Right cardiac atrium (tissue), 5 donors: ENCODE measurements around the gene PANK1. TPM values are rescaled to one million over a fixed set of nuclear protein-coding genes. Genes with fewer than 3 reads are reported as not detected.

Experiments
- ATAC-seq, 2 donors: fragments of 200-7000 bp; cut with Tn5 transposase; one replicate each; pipeline versions ENCODE4 v1.8.0 to v1.9.1; 2020; ENCODE audit warnings: moderate library complexity in 2 of 2, mild to moderate bottlenecking in 1 of 2
- DNase-seq, 3 donors: peaks; one replicate each; pipeline ENCODE4 v3.0.0-alpha.2; 2020
- H3K27ac ChIP-seq: one replicate; pipeline ENCODE4 v1.5.1; 2013; ENCODE audit warnings: mild to moderate bottlenecking, low read length, control low read depth, moderate library complexity
- H3K27me3 ChIP-seq: one replicate; pipeline ENCODE4 v1.6.1; 2013; ENCODE audit not compliant: control insufficient read depth, insufficient read depth
- H3K4me1 ChIP-seq: one replicate; pipeline ENCODE4 v1.6.1; 2013; ENCODE audit warnings: low read length; ENCODE audit not compliant: control insufficient read depth, insufficient read depth
- H3K4me3 ChIP-seq: one replicate; pipeline ENCODE4 v1.5.1; 2013; ENCODE audit warnings: low read length, control low read depth
- H3K9me3 ChIP-seq: one replicate; pipeline ENCODE4 v1.6.1; 2013; ENCODE audit warnings: low read length; ENCODE audit not compliant: control insufficient read depth
- WGBS: extraction: QIAGEN DNeasy Blood & Tissue Kit; methylation state at CpG from one replicate; pipeline ENCODE4 v1.1.7; 2013; 5-methylcytosine and 5-hydroxymethylcytosine counted together
- intact Hi-C, 4 donors: fragments of 100-400 bp; cut with DNase I; formaldehyde crosslinking; loops; one replicate each; pipeline versions ENCODE4 v1.11.0 to v1.14.0; 2022 to 2023
- polyA plus RNA-seq: library from polyadenylated mRNA; stranded (reverse); fragments of 200-250 nt; gene quantifications from one replicate; pipeline ENCODE4 v1.2.3, GENCODE V29; 2013
- total RNA-seq, 4 donors: library from RNA; stranded (reverse); fragmentation: NEBNext Ultra II Directional; extraction: Animal tissue kit (Norgen Biotek cat#: 25700); gene quantifications; one replicate each; pipeline ENCODE4 v1.2.1, GENCODE V29; 2021
- donor health status: healthy with polysubstance abuse.
- donor health status: DM: no; HTN: yes; CAD: no.
- donor health status: DM: no; HTN: no; CAD: no.
- donor health status: DM: no; HTN: yes; CAD: no; lungs with severe emphysema.
- donor health status: DM: yes; HTN: yes; CAD: no.

Gene PANK1
- total and polyA plus RNA-seq, 5 donors: 5.0 to 14.0 (median 12.7) TPM

DNA sequence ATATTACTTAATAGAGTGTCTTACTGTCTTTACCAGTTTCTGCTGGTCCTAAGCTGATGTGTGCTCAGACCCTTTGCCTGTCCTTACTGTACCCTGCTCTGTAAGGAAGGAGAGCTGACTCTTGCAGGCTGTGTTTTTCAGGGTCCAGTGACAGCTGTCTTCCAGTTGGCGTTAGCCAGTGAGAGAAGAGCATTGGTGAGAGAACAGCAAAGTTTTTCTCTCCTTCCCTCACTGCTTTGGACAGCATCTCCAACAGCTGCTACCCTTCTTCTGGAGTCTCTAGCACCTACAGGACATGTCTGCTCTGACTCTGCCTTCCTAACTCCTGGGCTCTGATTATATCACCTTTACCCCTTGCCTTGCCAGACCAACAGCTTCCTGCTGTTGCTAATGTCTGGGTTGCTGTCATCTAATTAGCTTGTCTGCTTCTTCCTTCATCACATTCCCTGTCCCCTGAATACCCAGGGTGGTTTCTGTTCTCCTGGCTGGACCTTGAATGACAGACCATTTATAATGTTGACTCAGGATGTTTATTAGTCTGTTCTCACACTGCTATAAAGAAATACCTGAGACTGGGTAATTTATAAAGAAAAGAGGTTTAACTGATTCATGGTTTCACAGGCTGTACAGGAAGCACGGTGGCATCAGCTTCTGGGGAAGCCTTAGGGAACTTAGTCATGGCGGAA, 23.5 kb upstream of the PANK1 start:
- intact Hi-C loops: no loop called here
- Histone ChIP-seq H3K4me1 (no peaks in the 10 kb centered on the region), H3K27me3 (no peaks in the 10 kb centered on the region), H3K27ac (no peak overlapping the region), H3K9me3 (no peaks in the 10 kb centered on the region), H3K4me3 (no peak overlapping the region)
- 78% methylated on average over 3 of the region's 3 CpGs for WGBS
- ATAC-seq (peak in 1 of 2 donors; percentile 36), DNase-seq (no peak)

DNA sequence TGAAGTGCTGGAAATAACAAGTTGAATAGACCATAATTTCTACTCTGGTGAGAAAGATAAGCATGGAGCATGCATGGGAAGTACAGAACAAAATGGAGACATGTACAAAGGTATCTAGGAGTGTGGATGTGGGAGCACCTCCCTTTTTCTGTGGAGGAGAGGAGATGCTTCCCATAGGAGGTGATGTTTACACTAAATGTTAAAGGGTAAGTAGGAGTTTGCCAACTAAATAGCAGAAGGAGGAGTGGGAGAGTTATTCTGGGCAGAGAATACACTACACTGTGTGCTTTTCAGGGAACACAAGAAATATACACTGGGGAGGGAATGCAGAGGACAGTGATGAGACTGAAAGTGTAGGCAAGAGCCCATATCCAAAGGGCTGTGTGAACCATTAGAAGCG, 21.1 kb upstream of the PANK1 start:
- WGBS: 90% methylated on average over 1 of the region's 1 CpG
- no peaks in the 10 kb centered on the region for H3K27me3 ChIP-seq
- no peak overlapping the region for H3K4me3 ChIP-seq
- no peaks in the 10 kb centered on the region for H3K9me3 ChIP-seq
- ATAC-seq (no peak), DNase-seq (no peak)
- no peak overlapping the region for H3K27ac ChIP-seq
- intact Hi-C loops: no loop called here
- no peaks in the 10 kb centered on the region for H3K4me1 ChIP-seq

- 70% methylated on average over 2 of the region's 2 CpGs for WGBS
- no peaks in the 10 kb centered on the region for H3K27me3 ChIP-seq
- H3K4me3 ChIP-seq: no peak overlapping the region
- H3K9me3 ChIP-seq: no peaks in the 10 kb centered on the region
- H3K27ac ChIP-seq: no peak overlapping the region
- ATAC-seq (no peak), DNase-seq (no peak)
- intact Hi-C loops: no loop called here
- H3K4me1 ChIP-seq: no peaks in the 10 kb centered on the region
Observed at GRCh38 chr10:89665302-89665701, 20.3 kb upstream of the PANK1 start.

DNA sequence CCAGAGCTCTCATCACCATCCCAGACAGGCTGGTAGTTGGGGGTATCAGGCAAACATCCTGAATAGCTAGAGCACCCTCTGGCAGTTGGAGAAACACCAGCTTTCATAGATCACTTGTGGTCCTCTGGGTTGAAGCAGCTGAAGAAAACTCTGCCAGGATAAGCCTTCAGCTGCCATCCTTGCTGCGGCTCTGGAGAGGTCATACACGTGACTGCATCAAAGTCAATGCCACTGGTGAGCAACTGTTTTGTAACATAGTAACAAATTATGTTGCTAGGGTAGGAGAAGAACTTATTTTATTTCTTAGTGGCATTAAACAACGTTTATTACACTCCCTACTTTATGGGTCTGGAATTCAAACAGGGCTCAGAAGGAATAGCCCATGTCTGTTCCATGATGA, 19.2 kb upstream of the PANK1 start:
- intact Hi-C loops: no loop called here
- Histone ChIP-seq H3K4me3 (no peak overlapping the region), H3K4me1 (no peaks in the 10 kb centered on the region), H3K27ac (no peak overlapping the region), H3K9me3 (no peaks in the 10 kb centered on the region), H3K27me3 (no peaks in the 10 kb centered on the region)
- DNase-seq: no peak
- WGBS: 60% methylated on average over 3 of the region's 3 CpGs
- peak in 1 of 2 donors; percentile 13 for ATAC-seq

DNA sequence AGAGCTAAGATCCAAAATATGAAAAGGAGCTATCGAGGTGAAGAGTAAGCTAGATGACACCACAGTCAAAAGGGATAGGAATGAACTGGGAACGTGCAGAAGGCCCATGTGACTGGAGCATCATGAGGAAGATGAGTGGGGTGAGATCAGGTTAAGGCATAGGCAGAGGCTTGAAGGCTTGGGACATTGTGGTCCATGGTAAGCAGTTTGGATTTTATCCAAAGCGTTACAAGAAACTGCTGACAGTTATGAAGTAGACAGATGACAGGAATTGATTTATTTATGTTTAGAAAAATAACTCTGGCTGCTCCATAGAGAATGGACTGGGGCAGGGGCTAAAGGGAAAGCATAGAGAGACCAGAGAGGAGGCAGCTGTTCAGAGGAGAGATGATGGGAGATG, 18.1 kb upstream of the PANK1 start:
- whole genome bisulfite sequencing: 44% methylated on average over 3 of the region's 3 CpGs
- H3K27me3 ChIP-seq: no peaks in the 10 kb centered on the region
- no peak overlapping the region for H3K27ac ChIP-seq
- DNase-seq (no peak), ATAC-seq (peak; percentile 25 to 79)
- no peak overlapping the region for H3K4me3 ChIP-seq
- H3K4me1 ChIP-seq: no peaks in the 10 kb centered on the region
- intact Hi-C loops: no loop called here
- no peaks in the 10 kb centered on the region for H3K9me3 ChIP-seq

DNA sequence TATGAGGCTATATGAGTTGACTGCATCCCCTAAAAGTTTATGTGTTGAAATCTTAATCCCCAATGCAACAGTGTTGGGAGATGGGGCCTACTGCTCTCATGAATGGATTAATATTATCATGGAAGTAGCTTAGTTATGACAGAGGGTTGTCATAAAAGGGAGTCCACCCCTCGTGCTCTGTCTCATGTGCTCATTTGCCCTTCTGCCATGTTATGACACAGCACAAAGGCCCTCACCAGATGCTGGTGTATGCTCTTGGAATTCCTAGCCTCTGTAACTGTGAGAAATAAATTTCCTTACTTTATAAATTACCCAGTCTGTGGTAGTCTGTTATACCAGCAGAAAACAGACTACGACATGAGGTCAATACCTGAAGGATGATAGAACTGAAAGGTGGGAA, 17.6 kb upstream of the PANK1 start:
- H3K4me3 ChIP-seq: no peak overlapping the region
- ATAC-seq (no peak), DNase-seq (no peak)
- intact Hi-C loops: no loop called here
- no peaks in the 10 kb centered on the region for H3K9me3 ChIP-seq
- WGBS: 87% methylated on average over 2 of the region's 2 CpGs
- H3K4me1 ChIP-seq: no peaks in the 10 kb centered on the region
- no peak overlapping the region for H3K27ac ChIP-seq
- H3K27me3 ChIP-seq: no peaks in the 10 kb centered on the region

DNA sequence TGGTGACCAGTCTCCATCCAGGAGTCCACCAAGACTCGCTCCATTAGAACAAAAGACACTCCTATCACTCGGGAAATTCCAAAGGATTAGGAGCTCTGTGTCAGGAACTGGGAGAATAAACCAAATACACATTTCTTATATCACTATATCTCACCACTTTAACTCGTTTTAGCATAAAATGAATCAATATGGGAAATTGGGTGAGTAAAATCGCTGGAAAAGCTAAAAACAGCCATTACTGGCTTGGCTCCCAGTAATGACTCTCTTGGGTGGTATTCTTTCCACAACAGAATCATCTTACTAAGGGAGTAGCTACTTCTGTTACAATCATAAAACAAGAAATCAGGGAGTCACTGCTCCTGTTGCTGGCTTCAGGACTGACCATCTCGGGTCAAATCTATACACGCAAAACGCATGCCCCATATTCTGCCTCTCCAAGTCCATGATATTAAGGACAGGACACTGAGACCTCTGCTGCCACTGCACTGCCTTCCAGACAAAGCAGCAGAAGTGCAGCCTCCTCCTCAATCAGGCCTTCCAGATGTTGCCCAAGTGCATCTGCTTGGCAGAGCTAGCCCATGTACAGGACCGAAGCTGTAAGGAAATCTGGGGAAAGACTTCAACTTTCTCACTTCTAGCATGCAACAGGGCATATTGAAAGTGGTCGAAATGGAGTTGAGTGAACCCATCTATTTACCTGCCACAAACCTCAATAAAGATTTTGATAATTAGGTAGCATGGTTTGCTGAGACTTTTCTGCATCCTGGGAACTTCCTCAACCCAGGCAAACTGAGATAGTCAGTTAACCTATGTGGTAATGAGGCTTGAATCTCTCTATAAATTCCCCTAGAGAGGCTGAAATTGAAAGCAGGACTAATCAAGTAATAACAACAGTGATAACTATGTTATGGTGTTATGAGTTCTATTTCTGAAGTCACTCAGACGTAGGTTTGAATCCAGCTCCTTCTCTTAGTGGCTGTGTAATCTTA, 14.4 kb upstream of the PANK1 start:
- no peaks in the 10 kb centered on the region for H3K4me1 ChIP-seq
- H3K9me3 ChIP-seq: no peaks in the 10 kb centered on the region
- 68% methylated on average over 10 of the region's 10 CpGs for WGBS
- H3K27ac ChIP-seq: no peak overlapping the region
- H3K27me3 ChIP-seq: no peaks in the 10 kb centered on the region
- intact Hi-C loops: no loop called here
- H3K4me3 ChIP-seq: no peak overlapping the region
- ATAC-seq: no peak
- DNase-seq: no peak

DNA sequence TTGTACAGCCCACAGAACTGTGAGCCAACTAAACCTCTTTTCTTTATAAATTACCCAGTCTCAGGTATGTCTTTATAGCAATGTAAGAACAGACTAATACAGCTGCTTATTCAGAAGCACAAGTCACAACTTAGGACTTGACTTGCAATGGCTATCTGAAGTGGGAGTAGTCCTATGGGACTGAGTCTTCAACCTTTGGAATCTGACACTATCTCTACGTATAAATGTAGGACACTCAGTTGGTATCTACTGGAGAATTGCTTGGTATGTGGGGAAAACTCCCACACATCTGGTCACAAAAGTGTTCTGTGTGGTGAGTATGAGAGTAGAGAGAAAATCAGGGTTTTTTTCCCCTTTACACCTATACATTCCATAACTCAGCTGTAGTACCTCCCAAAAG, 12.3 kb upstream of the PANK1 start:
- ATAC-seq: no peak
- Histone ChIP-seq H3K4me1 (no peaks in the 10 kb centered on the region), H3K9me3 (no peaks in the 10 kb centered on the region), H3K27me3 (no peaks in the 10 kb centered on the region), H3K4me3 (no peak overlapping the region), H3K27ac (no peak overlapping the region)
- DNase-seq: no peak
- intact Hi-C loops: no loop called here
- WGBS: 55% methylated on average over 1 of the region's 1 CpG

DNA sequence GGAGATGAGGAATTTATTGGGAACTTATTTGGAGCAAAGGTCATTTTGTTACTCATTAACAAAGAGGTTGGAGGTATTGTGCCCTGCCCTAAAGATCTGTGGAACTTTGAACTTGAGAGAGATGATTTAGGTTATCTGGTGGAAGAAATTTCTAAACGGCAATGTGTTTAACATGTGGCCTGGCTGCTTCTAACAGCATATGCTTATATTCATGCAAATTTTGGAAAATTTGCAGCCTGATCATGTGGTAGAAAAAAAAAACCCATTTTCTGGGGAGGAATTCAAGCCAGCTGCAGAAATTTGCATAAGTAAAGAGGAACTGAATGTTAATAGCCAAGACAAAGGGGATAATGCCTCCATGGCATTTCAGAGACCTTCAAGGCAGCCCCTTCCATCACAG, 10.7 kb upstream of the PANK1 start:
- Histone ChIP-seq H3K4me1 (no peaks in the 10 kb centered on the region), H3K27ac (no peak overlapping the region), H3K4me3 (no peak overlapping the region), H3K27me3 (no peaks in the 10 kb centered on the region), H3K9me3 (no peaks in the 10 kb centered on the region)
- DNase-seq: no peak
- WGBS: 93% methylated on average over 1 of the region's 1 CpG
- no peak for ATAC-seq
- intact Hi-C loops: no loop called here

DNA sequence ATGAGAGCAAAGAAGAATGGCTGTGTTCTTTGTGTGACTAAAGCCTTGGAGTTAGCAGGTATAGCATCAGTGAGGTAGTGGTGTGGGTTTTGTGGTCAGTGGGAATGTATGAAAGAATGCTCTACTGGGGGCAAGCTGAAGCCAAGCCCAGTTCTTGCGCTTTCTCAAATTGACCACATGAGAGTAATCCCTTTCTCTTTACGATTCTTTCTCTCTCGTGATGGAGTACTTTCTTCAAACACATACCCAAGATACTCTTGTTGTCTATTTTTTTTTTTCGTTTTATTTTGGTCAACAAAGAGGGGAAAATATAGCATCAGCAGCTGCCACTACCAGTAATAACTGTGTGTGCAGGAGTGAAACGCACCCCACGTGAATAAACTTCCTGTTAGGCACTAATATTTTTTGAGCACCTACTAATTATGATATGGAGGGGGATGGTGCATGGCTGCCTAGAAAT, 8.4 kb upstream of the PANK1 start:
- no peak overlapping the region for H3K4me3 ChIP-seq
- no peaks in the 10 kb centered on the region for H3K9me3 ChIP-seq
- ATAC-seq (no peak), DNase-seq (no peak)
- H3K27ac ChIP-seq: no peak overlapping the region
- no peaks in the 10 kb centered on the region for H3K4me1 ChIP-seq
- WGBS: 78% methylated on average over 6 of the region's 6 CpGs
- intact Hi-C loops: no loop called here
- H3K27me3 ChIP-seq: no peaks in the 10 kb centered on the region

- H3K9me3 ChIP-seq: no peaks in the 10 kb centered on the region
- WGBS: 91% methylated on average over 3 of the region's 3 CpGs
- no peak overlapping the region for H3K4me3 ChIP-seq
- H3K4me1 ChIP-seq: peaks cover 3% of the 10 kb centered on the region
- intact Hi-C loops: no loop called here
- no peak overlapping the region for H3K27ac ChIP-seq
- no peak for DNase-seq
- ATAC-seq: no peak
- H3K27me3 ChIP-seq: no peaks in the 10 kb centered on the region
Observed at GRCh38 chr10:89652806-89653370, 7.8 kb upstream of the PANK1 start.
